ENCODE results near the gene ZNF524.

- TF ChIP-seq CTCF (IDR thresholded peaks at IDR 0.05): no peak
- no peak for TF ChIP-seq EZH2phosphoT487 (IDR thresholded peaks at IDR 0.05; ENCODE audit: borderline replicate concordance, low read depth)
- no peak for TF ChIP-seq GATA2 (CRISPR knock-in tag; IDR thresholded peaks at IDR 0.05)
- TF ChIP-seq USF2 (IDR thresholded peaks at IDR 0.05; ENCODE audit: borderline replicate concordance, low read depth, low read length): no peak
- no peak for TF ChIP-seq RCOR1 (IDR thresholded peaks at IDR 0.05; ENCODE audit: low read length)
- TF ChIP-seq REST (IDR thresholded peaks at IDR 0.05; ENCODE audit: low read depth, low read length): no peak
- TF ChIP-seq TAF1 (IDR thresholded peaks at IDR 0.05; ENCODE audit: borderline replicate concordance, low read depth, low read length): no peak
- no peak for TF ChIP-seq USF1 (IDR thresholded peaks at IDR 0.05; ENCODE audit: borderline replicate concordance, low read depth)
- no peak for TF ChIP-seq CHD2 (IDR thresholded peaks at IDR 0.05; ENCODE audit: low read length, partially characterized antibody)
- no peak for TF ChIP-seq RFX5 (IDR thresholded peaks at IDR 0.05; ENCODE audit: low read length)
Observed at GRCh38 chr19:55642153-55643002, 42.3 kb downstream of the ZNF524 start.
